Spleen (tissue), 7 donors: Measurements from ENCODE around the gene CX3CR1.

Source experiments
- CTCF ChIP-seq, 11 experiments: fragments of 200-600 bp in 7 of 11; fragments of 450-650 bp in 4 of 11; sonication (generic) in 4 of 11; IDR thresholded peaks in 8 of 11; conservative IDR thresholded peaks in 3 of 11; 1 replicate in 7 of 11; 2 replicates in 4 of 11; pipeline versions ENCODE4 v1.4.0 to v1.8.0; 2016 to 2021; ENCODE audit warnings: antibody characterized with exemption in 11 of 11, inconsistent platforms in 4 of 11, mild to moderate bottlenecking in 1 of 11
- POLR2AphosphoS5 ChIP-seq, 3 donors: sonication (generic); formaldehyde crosslinking; IDR thresholded peaks; one replicate each; pipeline ENCODE4 v1.5.1; 2017; ENCODE audit warnings: antibody characterized with exemption in 3 of 3
- donor health status: DM: no; HTN: no; CAD: no; lungs with moderate emphysema.
- donor health status: DM: no; HTN: no; CAD: no.
- donor health status: DM: no; HTN: no; CAD: no.

GRCh38 chr3:39276746-39277145 lies 3.1 kb downstream of the CX3CR1 start:
- TF ChIP-seq CTCF (IDR thresholded peaks at IDR 0.05 in 8 of 11, conservative IDR thresholded peaks at IDR 0.05 in 3 of 11) (no peak), POLR2AphosphoS5 (IDR thresholded peaks at IDR 0.05) (no peak)
